Fibroblast of lung (primary cell): ENCODE results near the gene NRG4. TPM values are rescaled to one million over a fixed set of nuclear protein-coding genes. Genes with fewer than 3 reads are reported as not detected.
"Not testable (repeated sequence)": the region's sequence is repeated elsewhere in the genome, so short reads cannot be mapped to it uniquely, and the experiment has no call there.

Experiments
- DNase-seq, 2 donors: peaks; one replicate each; pipeline versions ENCODE4 v3.0.0 to v3.0.0-alpha.2; 2010; ENCODE audit warnings: low read depth in 2 of 2
- H2AFZ ChIP-seq: 2 replicates; pipeline ENCODE4 v1.5.1; 2012; ENCODE audit warnings: low read length, control low read depth, inconsistent platforms
- H3K27ac ChIP-seq: 2 replicates; pipeline ENCODE4 v1.5.1; 2011; ENCODE audit warnings: low read length, control low read depth; ENCODE audit not compliant: insufficient read depth
- H3K27me3 ChIP-seq: 2 replicates; pipeline ENCODE4 v1.5.1; 2011; ENCODE audit warnings: mild to moderate bottlenecking, low read length; ENCODE audit not compliant: control insufficient read depth, insufficient read depth
- H3K36me3 ChIP-seq: 2 replicates; pipeline ENCODE4 v1.5.1; 2011; ENCODE audit warnings: low read length; ENCODE audit not compliant: control insufficient read depth, insufficient read depth
- H3K4me1 ChIP-seq: 2 replicates; pipeline ENCODE4 v1.5.1; 2011; ENCODE audit warnings: low read length; ENCODE audit not compliant: control insufficient read depth, insufficient read depth; ENCODE audit errors: extremely low read depth
- H3K4me2 ChIP-seq: 2 replicates; pipeline ENCODE4 v1.5.1; 2011; ENCODE audit warnings: low read length, control low read depth; ENCODE audit not compliant: insufficient read depth; ENCODE audit errors: extremely low read depth
- H3K4me3 ChIP-seq, 4 experiments: fragments of 200-600 bp in 1 of 4; sonication (generic) in 1 of 4; replicated peaks in 1 of 4; 2 replicates each; pipeline ENCODE4 v1.5.1; 2011 to 2016; ENCODE audit warnings: low read length in 4 of 4, low read depth in 3 of 4, mild to moderate bottlenecking in 3 of 4, control low read depth in 2 of 4, inconsistent platforms in 1 of 4, mixed read lengths in 1 of 4; ENCODE audit not compliant: insufficient read depth in 1 of 4; ENCODE audit errors: control extremely low read depth in 1 of 4
- H3K79me2 ChIP-seq: 2 replicates; pipeline ENCODE4 v1.5.1; 2012; ENCODE audit warnings: mild to moderate bottlenecking, low read length, inconsistent platforms; ENCODE audit not compliant: control insufficient read depth, insufficient read depth
- H3K9ac ChIP-seq: 2 replicates; pipeline ENCODE4 v1.5.1; 2011; ENCODE audit warnings: mild to moderate bottlenecking, low read length, control low read depth; ENCODE audit not compliant: insufficient read depth
- H3K9me3 ChIP-seq: 2 replicates; pipeline ENCODE4 v1.5.1; 2012; ENCODE audit warnings: low read depth, low read length; ENCODE audit not compliant: control insufficient read depth, insufficient read depth
- H4K20me1 ChIP-seq: 2 replicates; pipeline ENCODE4 v1.5.1; 2011; ENCODE audit warnings: low read length; ENCODE audit not compliant: control insufficient read depth, insufficient read depth; ENCODE audit errors: extremely low read depth
- CTCF ChIP-seq, 2 donors: IDR thresholded peaks in 1 of 2; conservative IDR thresholded peaks in 1 of 2; 1 replicate in 1 of 2; 2 replicates in 1 of 2; pipeline ENCODE4 v1.5.1; 2011 to 2012; ENCODE audit warnings: low read length in 2 of 2, control low read depth in 1 of 2, inconsistent platforms in 1 of 2, low read depth in 1 of 2, mild to moderate bottlenecking in 1 of 2
- EZH2 ChIP-seq: IDR thresholded peaks from 2 replicates; pipeline ENCODE4 v1.5.1; 2012; ENCODE audit warnings: low read length, control low read depth, mild to moderate bottlenecking; ENCODE audit errors: missing control alignments
- polyA plus RNA-seq, 2 donors: library from polyadenylated mRNA; depleted of rRNA in 1 of 2; stranded (reverse) in 1 of 2; unstranded in 1 of 2; fragments of >200 nt; gene quantifications; 2 replicates each; pipeline ENCODE4 v1.2.1, GENCODE V29; 2011 to 2012; ENCODE audit warnings: missing spikeins in 1 of 2
- total RNA-seq: library from RNA; depleted of rRNA; stranded (reverse); fragments of >200 nt; gene quantifications from 2 replicates; pipeline ENCODE4 v1.2.1, GENCODE V29; 2014

Gene NRG4
- total and polyA plus RNA-seq, 2 donors (not counting 1 experiment from before 2014, with no cell fraction given): 0.01 TPM; not detected in 1

DNA sequence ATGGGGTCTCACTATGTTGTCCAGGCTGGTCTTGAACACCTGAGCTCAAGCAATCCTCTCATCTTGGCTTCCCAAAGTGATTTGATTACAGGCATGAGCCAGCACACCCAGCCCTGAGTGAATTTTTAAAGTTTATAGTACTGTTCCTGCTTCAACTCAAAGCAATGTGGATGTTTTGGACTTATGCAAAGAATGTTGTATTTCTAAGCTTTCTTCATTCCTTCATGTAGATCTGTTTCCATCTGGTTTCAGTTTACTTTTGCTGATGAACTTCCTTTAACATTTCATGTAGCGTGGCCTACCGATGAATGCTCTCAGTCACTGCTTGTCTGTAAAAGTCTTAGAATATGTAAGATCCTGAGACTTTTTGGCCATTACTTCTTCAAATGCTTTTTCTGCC is 23.2 kb downstream of the NRG4 start:
- no peak overlapping the region for H3K4me2 ChIP-seq
- no peaks in the 10 kb centered on the region for H3K36me3 ChIP-seq
- DNase-seq: no peak
- TF ChIP-seq CTCF (conservative IDR thresholded peaks at IDR 0.05 in 1 of 2, IDR thresholded peaks at IDR 0.05 in 1 of 2; ENCODE audit: low read depth in 1 of 2, low read length in 2 of 2): no peak
- TF ChIP-seq EZH2: no peak
- H3K27ac ChIP-seq: no peak overlapping the region
- H3K9ac ChIP-seq: no peak overlapping the region
- H2AFZ ChIP-seq: no peak overlapping the region
- H3K4me3 ChIP-seq: no peak overlapping the region
- H4K20me1 ChIP-seq: no peaks in the 10 kb centered on the region
- no peaks in the 10 kb centered on the region for H3K79me2 ChIP-seq
- no peaks in the 10 kb centered on the region for H3K9me3 ChIP-seq
- no peaks in the 10 kb centered on the region for H3K4me1 ChIP-seq
- H3K27me3 ChIP-seq: no peaks in the 10 kb centered on the region

DNA sequence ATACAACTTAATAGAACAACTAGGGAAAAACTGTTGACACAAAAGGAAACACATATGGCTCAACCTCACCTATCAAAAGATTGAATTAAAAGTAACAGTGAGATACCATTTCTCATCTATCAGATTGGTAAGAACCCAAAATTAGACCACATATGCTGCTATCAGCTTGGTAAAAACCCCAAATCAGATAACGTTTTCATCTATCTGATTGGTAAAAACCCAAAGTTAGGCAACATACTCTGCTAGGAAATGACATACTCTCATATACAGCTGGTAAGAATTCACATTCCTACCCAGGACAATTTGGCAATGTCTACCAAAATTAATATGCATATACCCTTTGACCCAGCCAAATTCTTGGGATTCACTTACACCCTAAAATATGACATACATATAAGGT is 26.3 kb downstream of the NRG4 start:
- no peak overlapping the region for H2AFZ ChIP-seq
- no peak overlapping the region for H3K4me3 ChIP-seq
- no peaks in the 10 kb centered on the region for H3K27me3 ChIP-seq

DNA sequence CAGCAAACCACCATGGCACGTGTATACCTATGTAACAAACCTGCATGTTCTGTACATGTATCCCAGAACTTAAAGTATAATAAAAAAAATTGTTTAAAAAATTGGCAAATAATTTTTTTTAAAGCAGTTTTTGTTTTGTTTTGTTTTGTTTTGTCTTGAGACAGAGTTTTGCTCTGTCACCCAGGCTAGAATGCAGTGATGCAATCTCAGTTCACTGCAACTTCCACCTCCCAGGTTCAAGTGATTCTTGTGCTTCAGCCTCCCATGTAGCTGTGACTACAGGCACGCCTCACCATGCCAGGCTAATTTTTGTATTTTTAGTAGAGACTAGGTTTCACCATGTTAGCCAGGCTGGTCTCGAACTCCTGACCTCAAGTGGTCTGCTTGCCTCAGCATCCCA is 27.5 kb downstream of the NRG4 start:
- H3K27ac ChIP-seq, H3K4me1 ChIP-seq, H3K9me3 ChIP-seq, H3K9ac ChIP-seq, H4K20me1 ChIP-seq, H3K36me3 ChIP-seq, H3K27me3 ChIP-seq, H3K4me3 ChIP-seq, DNase-seq, H3K79me2 ChIP-seq, H2AFZ ChIP-seq, H3K4me2 ChIP-seq: not testable (repeated sequence)

More for the DNA sequence above, 26.3 kb downstream of the NRG4 start:
- peak; percentile 6 to 9 for DNase-seq
- TF ChIP-seq EZH2: no peak
- no peak for TF ChIP-seq CTCF (conservative IDR thresholded peaks at IDR 0.05 in 1 of 2, IDR thresholded peaks at IDR 0.05 in 1 of 2; ENCODE audit: low read depth in 1 of 2, low read length in 2 of 2)
- no peaks in the 10 kb centered on the region for H3K79me2 ChIP-seq
- H3K4me1 ChIP-seq: no peaks in the 10 kb centered on the region
- no peak overlapping the region for H3K27ac ChIP-seq
- H3K36me3 ChIP-seq: no peaks in the 10 kb centered on the region
- no peaks in the 10 kb centered on the region for H3K9me3 ChIP-seq
- H3K4me2 ChIP-seq: no peak overlapping the region
- H4K20me1 ChIP-seq: no peaks in the 10 kb centered on the region
- H3K9ac ChIP-seq: no peak overlapping the region
